Right ventricle myocardium superior (tissue), 1 donor: ENCODE measurements around the gene TTYH3. TPM values are rescaled to one million over a fixed set of nuclear protein-coding genes. Genes with fewer than 3 reads are reported as not detected.
"Not testable (repeated sequence)": the region's sequence is repeated elsewhere in the genome, so short reads cannot be mapped to it uniquely, and the experiment has no call there.

Experiments used
- ATAC-seq: fragments of 200-7000 bp; cut with Tn5 transposase; one replicate; pipeline ENCODE4 v1.9.1; 2020; ENCODE audit warnings: mild to moderate bottlenecking; ENCODE audit not compliant: poor library complexity
- DNase-seq: peaks from one replicate; pipeline ENCODE4 v3.0.0-alpha.2; 2020
- intact Hi-C: fragments of 100-400 bp; cut with DNase I; formaldehyde crosslinking; loops from one replicate; pipeline ENCODE4 v1.11.2; 2022
- total RNA-seq: library from RNA; stranded (reverse); fragmentation: NEBNext Ultra II Directional; extraction: Animal tissue kit (Norgen Biotek cat#: 25700); gene quantifications from one replicate; pipeline ENCODE4 v1.2.1, GENCODE V29; 2021
- donor health status: DM: no; HTN: yes; CAD: no; lungs with severe emphysema.

TTYH3 gene
- total RNA-seq, 1 donor from 2014 or later = 12.6 TPM

GRCh38 chr7:2598154-2598823 is 33.5 kb upstream of the TTYH3 start:
- intact Hi-C loops = no loop called here
- ATAC-seq = no peak

GRCh38 chr7:2601065-2601464 is 30.7 kb upstream of the TTYH3 start:
- no peak for ATAC-seq
- no peak for DNase-seq
- intact Hi-C loops = no loop called here

More at GRCh38 chr7:2598154-2598823, 33.5 kb upstream of the TTYH3 start:
- no peak for DNase-seq

GRCh38 chr7:2601907-2602306 is 29.9 kb upstream of the TTYH3 start:
- ATAC-seq (no peak), DNase-seq (no peak)
- intact Hi-C loops = no loop called here

- DNase-seq (peak; percentile 71), ATAC-seq (no peak)
- intact Hi-C loops = no loop called here
These were observed 29.3 kb upstream of the TTYH3 start for GRCh38 chr7:2602406-2603043.

GRCh38 chr7:2603044-2603965 is 28.5 kb upstream of the TTYH3 start:
- intact Hi-C loops = no loop called here
- ATAC-seq (no peak), DNase-seq (no peak)

- peak; percentile 76 for DNase-seq
- ATAC-seq = peak; percentile 72
- intact Hi-C loops = no loop called here
These were observed 27.1 kb upstream of the TTYH3 start for GRCh38 chr7:2604608-2605174.

- intact Hi-C loops = no loop called here
- DNase-seq (no peak), ATAC-seq (no peak)
These were observed 25.9 kb upstream of the TTYH3 start for GRCh38 chr7:2605608-2606538.

GRCh38 chr7:2606539-2606936 is 25.2 kb upstream of the TTYH3 start:
- intact Hi-C loops = no loop called here
- no peak for DNase-seq
- ATAC-seq = no peak

GRCh38 chr7:2607122-2607922 is 24.5 kb upstream of the TTYH3 start:
- intact Hi-C loops = no loop called here
- peak; percentile 77 for ATAC-seq
- DNase-seq = peak; percentile 90

GRCh38 chr7:2607923-2608904 is 23.6 kb upstream of the TTYH3 start:
- ATAC-seq = no peak
- intact Hi-C loops = no loop called here

GRCh38 chr7:2608921-2609411 is 22.8 kb upstream of the TTYH3 start:
- DNase-seq (no peak), ATAC-seq (no peak)
- intact Hi-C loops = no loop called here

More at GRCh38 chr7:2607923-2608904, 23.6 kb upstream of the TTYH3 start:
- DNase-seq = no peak

GRCh38 chr7:2609646-2610045 is 22.1 kb upstream of the TTYH3 start:
- DNase-seq, intact Hi-C loops, ATAC-seq: not testable (repeated sequence)

- DNase-seq (no peak), ATAC-seq (no peak)
- intact Hi-C loops = no loop called here
These were observed 21.3 kb upstream of the TTYH3 start for GRCh38 chr7:2610466-2610865.

GRCh38 chr7:2610898-2611297 is 20.9 kb upstream of the TTYH3 start:
- intact Hi-C loops = no loop called here
- ATAC-seq (no peak), DNase-seq (no peak)

GRCh38 chr7:2611401-2611800 is 20.4 kb upstream of the TTYH3 start:
- DNase-seq = no peak
- ATAC-seq = no peak
- intact Hi-C loops = no loop called here

- intact Hi-C loops = no loop called here
- DNase-seq (no peak), ATAC-seq (no peak)
These were observed 19.9 kb upstream of the TTYH3 start for GRCh38 chr7:2611922-2612321.
